Fibroblast of skin of right quadriceps (primary cell): ENCODE data around the gene DENND1A.

Experiments used
- DNase-seq: peaks from one replicate; pipeline ENCODE4 v3.0.0-alpha.2; 2013

The DENND1A gene

DNA sequence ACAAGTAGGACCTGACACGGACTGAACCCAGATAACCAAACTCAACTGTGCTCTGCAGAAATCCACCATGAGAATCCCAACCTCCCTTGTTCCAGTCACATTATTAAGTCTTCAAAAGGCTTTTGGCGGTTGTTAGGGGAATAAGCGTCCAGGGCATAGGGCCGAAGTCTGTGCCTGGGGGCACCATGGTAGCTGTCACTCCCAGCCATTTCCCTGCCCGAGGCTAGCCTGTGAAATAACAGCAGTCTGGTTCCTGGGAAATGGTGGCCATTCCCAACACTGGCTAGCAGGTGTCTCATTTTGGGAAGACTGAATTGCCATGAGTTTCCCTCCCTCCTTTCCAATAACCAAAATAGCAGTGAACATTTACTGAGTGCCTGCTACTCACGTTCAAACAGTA, 451.8 kb downstream of the DENND1A start:
- no peak for DNase-seq

GRCh38 chr9:123475407-123475806, 454.5 kb downstream of the DENND1A start:
- no peak for DNase-seq

GRCh38 chr9:123472862-123473614, 456.9 kb downstream of the DENND1A start:
- no peak for DNase-seq

- DNase-seq, result no peak
Measured at GRCh38 chr9:123471843-123472570, 457.9 kb downstream of the DENND1A start.

GRCh38 chr9:123470991-123471770, 458.7 kb downstream of the DENND1A start:
- no peak for DNase-seq

DNA sequence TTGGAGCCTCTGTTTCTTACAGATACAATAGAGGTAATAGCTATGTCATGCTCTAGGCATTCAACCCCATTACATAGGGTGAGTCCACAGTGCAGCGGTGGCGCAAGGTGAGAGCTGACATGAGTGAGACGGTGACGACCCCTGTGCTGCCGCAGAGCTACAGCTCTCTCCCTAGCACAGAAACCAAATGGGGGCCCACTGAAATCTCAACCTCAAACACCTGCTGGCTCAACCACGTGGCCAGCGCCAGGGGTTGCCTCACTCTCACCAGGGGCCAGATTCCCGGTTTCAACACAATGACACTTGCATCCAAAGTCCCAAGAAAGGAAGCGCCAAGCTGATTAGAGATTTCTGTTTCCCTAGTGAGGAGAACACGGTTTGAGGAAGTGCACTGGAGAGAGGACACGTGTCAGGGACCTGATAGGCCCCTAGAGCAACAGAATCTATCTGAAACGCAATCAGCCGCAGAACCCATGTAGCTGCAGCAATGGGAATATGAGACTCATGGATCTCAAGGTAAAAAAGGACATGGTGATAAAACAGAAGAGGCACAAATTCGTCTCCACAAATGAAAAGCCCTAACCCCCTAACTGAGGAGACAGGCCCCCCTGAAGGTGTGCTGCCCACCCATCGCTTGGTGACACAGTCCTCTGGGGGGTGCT, 459.7 kb downstream of the DENND1A start:
- no peak for DNase-seq

DNA sequence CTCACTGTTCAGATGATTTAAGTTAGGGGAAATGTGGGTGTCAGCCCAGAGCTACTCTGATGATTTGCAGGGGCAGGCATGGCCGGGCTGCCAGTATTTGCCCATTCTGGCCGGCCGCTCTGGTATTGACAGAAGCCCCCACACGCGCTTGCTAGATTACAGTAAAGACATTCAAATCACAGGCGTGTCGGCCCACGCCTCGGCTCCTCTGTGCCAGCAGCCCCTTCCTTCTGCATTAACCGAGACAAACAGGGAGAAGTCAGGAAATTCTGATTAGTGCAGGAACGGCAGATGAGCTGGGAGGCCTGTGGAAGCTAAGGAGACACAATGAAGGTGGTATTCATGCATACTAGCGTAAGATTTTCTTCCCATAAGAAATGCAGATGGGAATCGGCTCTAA, 460.6 kb downstream of the DENND1A start:
- DNase-seq, result no peak

DNA sequence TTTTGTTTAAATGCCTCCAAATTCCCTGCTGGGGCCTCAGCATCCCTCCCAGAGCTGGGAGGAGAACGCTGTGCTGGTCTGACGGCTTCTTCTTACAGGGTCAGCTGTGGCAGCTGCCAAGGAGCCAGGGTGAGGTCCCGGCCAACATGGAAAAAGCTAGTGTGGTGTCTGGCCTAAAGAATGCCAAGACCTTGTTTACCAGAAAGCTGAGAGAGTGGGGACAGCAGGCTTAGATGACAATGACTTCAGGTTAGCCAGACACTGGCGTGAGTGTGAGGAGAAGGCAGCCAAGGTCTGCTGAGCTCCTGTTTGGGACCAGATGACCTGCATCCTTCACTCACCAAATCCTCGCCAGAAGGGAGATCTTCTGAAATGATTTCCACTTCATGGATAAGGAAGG, 461.4 kb downstream of the DENND1A start:
- DNase-seq, result no peak

DNA sequence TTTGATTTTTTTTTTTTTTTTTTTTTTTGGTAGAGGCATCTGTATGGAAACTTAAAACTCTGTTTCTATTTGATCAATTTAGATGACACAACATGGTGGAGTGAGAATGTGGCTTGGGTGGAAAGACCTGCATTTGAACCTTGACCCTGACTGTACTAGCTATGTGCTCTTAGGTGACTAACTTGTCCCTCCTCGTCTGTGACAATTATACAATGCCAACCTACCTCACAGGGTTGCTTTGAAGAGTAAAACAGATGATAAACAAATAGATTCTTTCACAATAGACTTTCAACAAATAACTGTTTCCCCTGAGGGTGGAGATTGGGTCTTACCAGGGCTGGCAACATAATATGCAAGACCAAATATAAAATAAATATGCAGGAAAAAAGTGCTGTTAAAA, 464.6 kb downstream of the DENND1A start:
- no peak for DNase-seq

- peak; percentile 17 for DNase-seq
Measured at GRCh38 chr9:123460091-123460490, 469.8 kb downstream of the DENND1A start.

DNA sequence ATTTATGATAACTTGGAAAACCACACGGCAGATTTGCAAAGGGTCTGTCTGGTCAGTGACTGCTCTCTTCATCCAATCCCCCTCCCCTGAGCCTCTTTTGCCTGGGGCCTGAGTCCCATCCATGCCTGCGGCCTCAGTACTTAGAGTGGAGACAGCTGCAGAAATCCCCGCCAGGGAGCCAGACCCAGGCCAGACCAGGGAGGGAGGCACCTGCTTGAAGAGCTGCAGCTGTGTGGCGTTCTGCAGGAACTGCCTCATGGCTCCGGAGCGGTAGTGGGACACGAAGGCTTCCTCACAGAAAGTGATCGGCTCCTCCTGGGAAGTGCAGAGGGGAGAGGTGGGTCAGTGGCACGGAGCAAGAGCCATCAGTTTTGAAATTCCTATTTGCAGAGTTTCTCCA, 472.3 kb downstream of the DENND1A start:
- no peak for DNase-seq

DNA sequence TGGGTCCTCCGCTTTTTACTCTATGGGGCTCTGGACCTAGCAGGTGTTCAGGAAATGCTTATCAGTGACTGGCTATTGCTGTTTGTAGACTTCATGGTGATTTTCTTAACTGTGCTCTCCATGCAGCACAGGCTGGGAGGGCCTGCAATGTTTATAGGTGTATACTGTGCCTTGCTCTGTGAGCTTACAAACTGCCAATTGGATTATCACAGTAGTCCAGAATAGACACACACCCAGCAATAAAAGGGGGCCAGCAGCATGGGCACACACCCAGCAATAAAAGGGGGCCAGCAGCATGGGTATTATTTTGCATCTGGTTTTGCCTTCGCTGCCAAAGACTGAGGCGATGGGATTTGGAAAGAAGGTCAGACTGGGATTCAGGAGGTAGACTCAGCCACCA, 473.9 kb downstream of the DENND1A start:
- DNase-seq, result no peak

DNA sequence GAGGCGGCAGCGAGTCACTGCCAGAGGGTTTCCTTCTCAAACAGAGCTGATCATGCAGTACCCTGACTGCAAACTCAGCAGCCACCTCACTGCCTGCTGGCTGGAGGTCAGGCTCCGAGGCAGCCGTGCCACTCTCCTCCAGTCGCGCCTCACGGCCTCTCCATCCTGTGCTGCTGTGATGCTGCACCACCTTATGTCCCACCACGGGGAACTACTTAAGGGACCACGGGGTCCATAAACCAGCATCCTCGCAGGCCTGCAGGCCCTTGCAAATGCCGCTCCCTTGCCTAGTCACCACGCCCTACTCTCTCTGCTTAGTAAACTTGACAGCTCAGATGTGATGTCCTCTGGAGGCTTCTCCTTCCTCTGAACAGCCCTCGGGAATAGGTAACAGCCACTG, 474.7 kb downstream of the DENND1A start:
- no peak for DNase-seq

DNA sequence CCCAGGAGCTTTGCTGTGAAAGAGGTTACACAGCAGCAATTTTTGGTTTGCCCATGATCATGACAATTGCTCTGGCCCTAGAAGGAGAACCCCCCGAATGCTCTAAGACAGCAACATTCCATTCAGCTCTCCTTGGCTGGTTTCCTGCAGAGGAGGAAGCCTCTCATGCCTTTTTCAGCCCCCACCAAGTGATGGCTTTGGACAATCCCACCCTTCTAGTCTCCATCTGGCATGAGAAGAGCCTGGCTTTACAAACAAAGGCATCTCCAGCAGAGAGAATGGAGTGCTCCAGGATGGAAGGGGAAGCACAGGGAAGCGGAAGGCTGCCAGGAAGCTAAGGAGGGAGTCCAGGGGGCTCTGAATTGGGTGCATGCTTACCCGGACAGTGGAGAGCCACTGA, 475.6 kb downstream of the DENND1A start:
- DNase-seq, result no peak

DNA sequence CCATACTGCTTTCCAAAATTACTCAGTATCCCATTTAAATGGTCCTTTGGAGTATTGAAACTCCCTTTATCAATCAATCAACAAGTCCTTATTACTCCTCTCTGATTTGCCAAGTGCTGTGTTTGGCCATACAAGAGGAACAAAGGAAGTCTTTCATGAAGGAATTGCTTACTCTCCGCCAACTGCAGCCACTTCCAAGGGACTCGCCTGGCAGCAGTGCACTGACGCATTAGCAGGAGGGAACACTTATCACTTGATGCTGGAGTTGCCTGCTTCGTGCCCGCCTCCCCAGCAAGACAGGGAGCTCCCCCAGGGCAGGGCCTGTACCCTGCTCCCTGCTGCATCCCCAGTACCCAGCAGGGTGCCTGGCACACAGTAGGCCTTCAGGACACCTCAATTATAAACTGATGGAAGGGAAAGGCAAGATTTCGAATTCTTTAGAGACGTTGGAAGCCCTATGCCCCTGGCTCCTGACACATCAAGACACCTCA, 476.1 kb downstream of the DENND1A start:
- no peak for DNase-seq

- no peak for DNase-seq
Measured at GRCh38 chr9:123453076-123453667, 476.8 kb downstream of the DENND1A start.

DNA sequence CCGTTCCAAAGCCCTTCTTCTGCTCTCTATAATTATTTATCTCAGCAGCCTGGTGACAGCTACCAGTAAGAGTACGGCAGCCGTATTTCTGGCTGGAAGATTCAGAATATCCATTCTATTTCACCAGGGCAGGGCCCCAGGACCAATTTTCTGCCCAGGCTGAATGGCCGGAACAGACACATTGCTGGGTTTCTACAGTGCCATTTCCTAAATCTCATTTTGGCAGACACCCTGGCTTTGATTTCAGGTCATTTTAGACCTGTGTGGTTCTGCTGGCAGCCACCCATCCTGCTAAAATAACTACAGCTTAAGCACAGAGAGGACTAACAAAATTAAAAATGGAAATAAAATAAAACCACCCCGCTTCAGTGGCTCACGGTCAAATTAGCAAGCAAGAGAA, 478.9 kb downstream of the DENND1A start:
- no peak for DNase-seq

DNA sequence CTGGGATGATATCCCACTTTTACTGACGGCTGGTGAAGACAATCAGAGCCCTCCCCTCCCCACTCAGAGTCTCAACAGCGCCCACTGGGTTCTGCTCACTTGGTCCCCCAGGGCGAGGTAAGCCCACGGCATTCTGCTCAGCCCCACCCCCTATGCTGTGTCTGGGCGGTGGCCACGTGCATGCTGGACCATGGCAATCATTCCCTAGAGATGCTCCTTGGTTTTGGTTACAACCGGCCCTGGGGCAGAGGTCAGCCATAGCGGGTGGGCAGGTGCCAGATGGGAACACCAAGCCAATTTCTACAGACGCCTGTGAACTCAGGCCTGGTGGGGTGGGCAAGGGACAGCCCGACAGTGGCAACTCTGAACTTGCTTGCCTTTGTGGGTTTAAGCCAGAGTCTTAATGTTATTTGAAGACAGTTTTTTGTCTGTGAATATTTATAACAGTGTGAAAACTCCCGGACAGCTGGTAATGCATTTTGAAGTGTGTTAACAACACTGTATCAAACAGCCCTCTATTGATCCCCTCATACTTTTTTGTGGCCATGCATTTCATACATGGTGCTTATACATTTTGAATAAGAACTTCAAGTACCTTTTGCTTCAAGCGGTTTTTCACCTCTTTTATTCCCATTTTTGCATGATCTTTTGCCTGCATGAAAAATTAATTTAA, 479.7 kb downstream of the DENND1A start:
- DNase-seq, result no peak

DNA sequence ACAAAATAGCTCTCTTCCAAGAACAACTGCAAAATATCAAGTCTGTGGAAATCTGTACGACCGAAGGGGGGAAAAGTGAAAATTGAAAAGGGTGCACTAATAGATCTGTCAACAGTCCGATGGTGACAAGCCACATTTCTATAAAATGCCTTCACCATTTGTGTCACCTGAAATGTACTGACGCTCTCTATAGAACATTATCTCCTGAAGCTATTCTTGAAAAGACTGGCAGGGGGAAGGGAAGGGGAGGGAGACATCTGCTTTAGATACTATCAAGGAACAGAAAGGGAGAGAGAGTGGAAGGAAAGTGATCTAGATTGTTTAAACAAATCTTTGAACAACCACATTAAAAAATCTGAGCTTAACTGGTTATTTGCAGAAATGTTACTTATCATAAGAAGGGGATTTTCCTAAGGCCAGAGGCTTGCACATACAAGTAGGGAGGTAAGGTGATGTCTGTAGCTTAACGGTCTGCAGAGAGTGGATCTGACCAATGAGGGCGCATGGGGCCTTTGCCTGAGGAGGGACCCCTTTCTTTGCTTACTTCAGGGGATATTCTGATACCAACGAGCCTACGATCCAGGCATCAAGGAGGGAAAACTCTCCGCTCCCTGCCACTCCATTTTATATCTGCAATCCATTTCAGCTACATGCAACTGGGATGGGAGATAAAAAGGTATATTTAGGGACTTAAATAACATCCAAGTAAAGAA, 481.8 kb downstream of the DENND1A start:
- no peak for DNase-seq

DNA sequence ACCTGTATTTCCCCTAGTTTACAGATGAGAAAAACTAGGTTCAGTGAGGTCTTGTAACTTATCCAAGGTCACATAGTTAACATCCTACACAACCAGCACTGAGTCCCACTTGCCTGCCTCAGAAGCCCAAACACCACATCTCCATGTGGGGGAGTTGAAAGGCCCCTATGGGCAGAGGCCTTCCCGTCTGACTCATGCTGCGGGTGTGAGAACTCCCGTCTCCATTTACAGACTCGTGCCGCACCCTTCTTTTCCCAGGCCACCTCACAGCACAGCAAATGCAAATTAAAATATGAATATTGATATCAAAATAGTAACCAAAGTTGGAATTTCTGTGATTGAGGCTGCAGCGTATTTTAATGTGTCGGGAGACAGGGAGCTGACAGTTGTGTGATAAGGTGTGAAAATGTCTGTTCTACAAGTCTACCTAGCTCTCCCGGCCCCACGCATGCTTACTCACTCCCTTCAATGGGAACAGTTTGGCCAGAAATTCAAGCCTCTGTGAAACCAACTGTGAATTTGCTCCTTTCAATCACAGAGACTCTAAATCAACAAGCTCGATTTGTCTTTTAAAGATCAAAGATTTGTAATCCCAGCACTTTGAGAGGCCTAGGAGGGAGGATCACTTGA, 483.8 kb downstream of the DENND1A start:
- DNase-seq, result peak; percentile 35

GRCh38 chr9:123445116-123445515, 484.8 kb downstream of the DENND1A start:
- DNase-seq, result no peak
